K562 (cell line): ENCODE data around the gene DYNLL1. TPM values are rescaled to one million over a fixed set of nuclear protein-coding genes. Genes with fewer than 3 reads are reported as not detected.

Experiments used
- CBX3 ChIP-seq, 2 experiments: IDR thresholded peaks; 1 replicate in 1 of 2; 2 replicates in 1 of 2; pipeline ENCODE4 v1.6.1; 2012; ENCODE audit warnings: inconsistent platforms in 2 of 2, low read length in 2 of 2, borderline replicate concordance in 1 of 2, control low read depth in 1 of 2
- CC2D1A ChIP-seq: fragments of 450-650 bp; IDR thresholded peaks from 2 replicates; pipeline ENCODE4 v1.6.1; 2017; ENCODE audit warnings: mild to moderate bottlenecking
- ID3 ChIP-seq, 2 experiments: fragments of 250-450 bp in 1 of 2; fragments of 450-650 bp in 1 of 2; sonication (Bioruptor Pico) in 1 of 2; IDR thresholded peaks; 2 replicates each; pipeline versions ENCODE4 v1.6.1 to v1.8.0; 2016 to 2021; ENCODE audit warnings: mild to moderate bottlenecking in 2 of 2, moderate library complexity in 2 of 2, missing compliant biosample characterization in 1 of 2, missing genetic modification characterization in 1 of 2
- LCOR ChIP-seq: sonication (generic); formaldehyde crosslinking; IDR thresholded peaks from 2 replicates; pipeline ENCODE4 v1.8.0; 2022; ENCODE audit warnings: mild to moderate bottlenecking, missing genetic modification reagents
- NFIC ChIP-seq: fragments of 450-650 bp; IDR thresholded peaks from 2 replicates; pipeline ENCODE4 v1.6.1; 2017; ENCODE audit warnings: mild to moderate bottlenecking, inconsistent platforms
- NFRKB ChIP-seq: fragments of 450-650 bp; IDR thresholded peaks from 2 replicates; pipeline ENCODE4 v1.6.1; 2016; ENCODE audit warnings: low read depth
- NR4A1 ChIP-seq, 2 experiments: fragments of 250-450 bp in 1 of 2; fragments of 450-650 bp in 1 of 2; sonication (Bioruptor Pico) in 1 of 2; IDR thresholded peaks; 2 replicates each; pipeline versions ENCODE4 v1.4.0 to v1.6.1; 2016 to 2020; ENCODE audit warnings: mild to moderate bottlenecking in 2 of 2, missing compliant biosample characterization in 1 of 2, missing genetic modification characterization in 1 of 2, moderate library complexity in 1 of 2
- PHB2 ChIP-seq: fragments of 450-650 bp; IDR thresholded peaks from 2 replicates; pipeline ENCODE4 v1.6.1; 2017; ENCODE audit warnings: low read depth
- RAD21 ChIP-seq, 2 experiments: fragments of 250-450 bp in 1 of 2; fragments of 450-650 bp in 1 of 2; sonication (Bioruptor Pico) in 1 of 2; formaldehyde crosslinking in 1 of 2; IDR thresholded peaks in 1 of 2; conservative IDR thresholded peaks in 1 of 2; 2 replicates each; pipeline versions ENCODE4 v1.4.0 to v1.8.0; 2020 to 2022; ENCODE audit warnings: mild to moderate bottlenecking in 2 of 2, moderate library complexity in 1 of 2
- RCOR1 ChIP-seq, 2 experiments: IDR thresholded peaks; 2 replicates each; pipeline ENCODE4 v1.6.1; 2012; ENCODE audit warnings: low read depth in 2 of 2, low read length in 2 of 2, borderline replicate concordance in 1 of 2, improper control_type of control experiment in 1 of 2
- ZBED1 ChIP-seq: IDR thresholded peaks from 2 replicates; pipeline ENCODE4 v1.6.1; 2014
- ZBTB1 ChIP-seq: sonication (generic); formaldehyde crosslinking; IDR thresholded peaks from 2 replicates; pipeline ENCODE4 v1.8.1; 2023; ENCODE audit warnings: missing genetic modification reagents, low read depth, mild to moderate bottlenecking, borderline replicate concordance
- ZBTB11 ChIP-seq, 3 experiments: fragments of 200-800 bp in 1 of 3; fragments of 250-450 bp in 1 of 3; fragments of 450-650 bp in 1 of 3; sonication (Bioruptor Pico) in 1 of 3; sonication (Bioruptor generic) in 1 of 3; formaldehyde crosslinking in 1 of 3; IDR thresholded peaks; 2 replicates each; pipeline versions ENCODE4 v1.6.1 to v1.8.0; 2016 to 2022; ENCODE audit warnings: mild to moderate bottlenecking in 2 of 3, missing genetic modification characterization in 2 of 3, missing compliant biosample characterization in 1 of 3, moderate library complexity in 1 of 3
- ZFP1 ChIP-seq: fragments of 450-650 bp; formaldehyde crosslinking; IDR thresholded peaks from 2 replicates; pipeline ENCODE4 v1.4.0; 2020; ENCODE audit warnings: mild to moderate bottlenecking, mixed read lengths
- ZKSCAN8 ChIP-seq: fragments of 200-800 bp; sonication (Bioruptor generic); IDR thresholded peaks from 2 replicates; pipeline ENCODE4 v1.6.1; 2016; ENCODE audit warnings: missing genetic modification characterization, missing compliant biosample characterization
- ZNF57 ChIP-seq: fragments of 450-650 bp; formaldehyde crosslinking; IDR thresholded peaks from 2 replicates; pipeline ENCODE4 v1.4.0; 2020; ENCODE audit warnings: mild to moderate bottlenecking, moderate library complexity
- ZNF584 ChIP-seq: fragments of 200-800 bp; sonication (Bioruptor generic); IDR thresholded peaks from 2 replicates; pipeline ENCODE4 v1.6.1; 2016; ENCODE audit warnings: low read depth, mild to moderate bottlenecking, missing genetic modification characterization, missing compliant biosample characterization
- polyA plus RNA-seq, 8 experiments: library from polyadenylated mRNA; depleted of rRNA in 4 of 8; stranded (reverse) in 5 of 8; unstranded in 3 of 8; fragments of >200 nt; fragmentation: Nextera tagmentation in 2 of 8; fragmentation: Illumina TruSeq in 1 of 8; extraction: Ambion mirVana in 2 of 8; extraction: Trizol in 1 of 8; gene quantifications; 2 replicates each; pipeline versions ENCODE4 v1.2.1 to v1.2.3, GENCODE V29; 2011 to 2014; ENCODE audit warnings: inconsistent platforms in 1 of 8, missing spikeins in 1 of 8
- total RNA-seq, 7 experiments: library from RNA; depleted of rRNA in 6 of 7; stranded (reverse); fragments of >200 nt in 6 of 7; fragmentation: Illumina TruSeq in 2 of 7; extraction: Trizol in 2 of 7; gene quantifications; 2 replicates each; pipeline versions ENCODE4 v1.2.1 to v1.2.3, GENCODE V29; 2011 to 2021; ENCODE audit warnings: low replicate concordance in 1 of 7
- TF ChIP-seq, protein P1 (sequence below): fragments of 250-450 bp; sonication (Bioruptor Pico); IDR thresholded peaks from 2 replicates; pipeline ENCODE4 v1.4.0; 2020; ENCODE audit warnings: mild to moderate bottlenecking, moderate library complexity
- TF ChIP-seq, protein P2 (sequence below): fragments of 450-650 bp; conservative IDR thresholded peaks from 2 replicates; pipeline ENCODE4 v1.6.1; 2016; ENCODE audit warnings: missing genetic modification characterization, low read depth, mild to moderate bottlenecking, missing compliant biosample characterization, moderate library complexity

The DYNLL1 gene
- total and polyA plus RNA-seq, 9 of the 15 experiments (the other 6 are each of a cell fraction or from before 2014, with no cell fraction given) = 303 to 1,112 (median 468) TPM

- TF ChIP-seq ID3 (CRISPR knock-in tag; IDR thresholded peaks at IDR 0.05) = no peak
- peak; percentile 96 for TF ChIP-seq ID3 (tag; IDR thresholded peaks at IDR 0.05)
- no peak for TF ChIP-seq NFRKB
- TF ChIP-seq PHB2 = peak; percentile 93
- peak; percentile 90; the same call in 1 of the 2 replicates for TF ChIP-seq ZNF584
- peak; percentile 97 for TF ChIP-seq LCOR (CRISPR knock-in tag)
- peak; percentile 92 to 98 for TF ChIP-seq RCOR1 (IDR thresholded peaks at IDR 0.05; ENCODE audit: borderline replicate concordance in 1 of 2, low read depth in 2 of 2, low read length in 2 of 2)
- peak; percentile 83 for TF ChIP-seq ZKSCAN8
- TF ChIP-seq ZBED1 = 0 out of 2 replicates have a peak, but pooled peaks have one; percentile 0
- TF ChIP-seq NFIC = peak; percentile 94
- TF ChIP-seq ZNF57 (CRISPR knock-in tag) = no peak
- TF ChIP-seq CBX3 (IDR thresholded peaks at IDR 0.05; ENCODE audit: borderline replicate concordance in 1 of 2, low read length in 2 of 2) = peak in 1 of 2 experiments; percentile 37; a peak in 1 of 3 replicates
- TF ChIP-seq CC2D1A = peak; percentile 96
- peak in 1 of 3 experiments; percentile 83; a peak in 2 of 6 replicates for TF ChIP-seq ZBTB11 (CRISPR knock-in tag; IDR thresholded peaks at IDR 0.05)
- no peak for TF ChIP-seq ZBTB1 (CRISPR knock-in tag)
- TF ChIP-seq RAD21 (CRISPR knock-in tag; conservative IDR thresholded peaks at IDR 0.05 in 1 of 2, IDR thresholded peaks at IDR 0.05 in 1 of 2) = 0 out of 4 replicates have a peak, but pooled peaks of 1 of the 2 experiments have one; percentile 8
- no peak for TF ChIP-seq NR4A1 (CRISPR knock-in tag; IDR thresholded peaks at IDR 0.05)
- peak; percentile 74; the same call in 1 of the 2 replicates for TF ChIP-seq NR4A1 (tag; IDR thresholded peaks at IDR 0.05)
- TF ChIP-seq ZFP1 (CRISPR knock-in tag) = no peak
- TF ChIP-seq, protein P1, sequence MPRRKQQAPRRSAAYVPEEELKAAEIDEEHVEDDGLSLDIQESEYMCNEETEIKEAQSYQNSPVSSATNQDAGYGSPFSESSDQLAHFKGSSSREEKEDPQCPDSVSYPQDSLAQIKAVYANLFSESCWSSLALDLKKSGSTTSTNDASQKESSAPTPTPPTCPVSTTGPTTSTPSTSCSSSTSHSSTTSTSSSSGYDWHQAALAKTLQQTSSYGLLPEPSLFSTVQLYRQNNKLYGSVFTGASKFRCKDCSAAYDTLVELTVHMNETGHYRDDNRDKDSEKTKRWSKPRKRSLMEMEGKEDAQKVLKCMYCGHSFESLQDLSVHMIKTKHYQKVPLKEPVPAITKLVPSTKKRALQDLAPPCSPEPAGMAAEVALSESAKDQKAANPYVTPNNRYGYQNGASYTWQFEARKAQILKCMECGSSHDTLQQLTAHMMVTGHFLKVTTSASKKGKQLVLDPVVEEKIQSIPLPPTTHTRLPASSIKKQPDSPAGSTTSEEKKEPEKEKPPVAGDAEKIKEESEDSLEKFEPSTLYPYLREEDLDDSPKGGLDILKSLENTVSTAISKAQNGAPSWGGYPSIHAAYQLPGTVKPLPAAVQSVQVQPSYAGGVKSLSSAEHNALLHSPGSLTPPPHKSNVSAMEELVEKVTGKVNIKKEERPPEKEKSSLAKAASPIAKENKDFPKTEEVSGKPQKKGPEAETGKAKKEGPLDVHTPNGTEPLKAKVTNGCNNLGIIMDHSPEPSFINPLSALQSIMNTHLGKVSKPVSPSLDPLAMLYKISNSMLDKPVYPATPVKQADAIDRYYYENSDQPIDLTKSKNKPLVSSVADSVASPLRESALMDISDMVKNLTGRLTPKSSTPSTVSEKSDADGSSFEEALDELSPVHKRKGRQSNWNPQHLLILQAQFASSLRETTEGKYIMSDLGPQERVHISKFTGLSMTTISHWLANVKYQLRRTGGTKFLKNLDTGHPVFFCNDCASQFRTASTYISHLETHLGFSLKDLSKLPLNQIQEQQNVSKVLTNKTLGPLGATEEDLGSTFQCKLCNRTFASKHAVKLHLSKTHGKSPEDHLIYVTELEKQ (CRISPR knock-in tag) = no peak
- TF ChIP-seq, protein P2, sequence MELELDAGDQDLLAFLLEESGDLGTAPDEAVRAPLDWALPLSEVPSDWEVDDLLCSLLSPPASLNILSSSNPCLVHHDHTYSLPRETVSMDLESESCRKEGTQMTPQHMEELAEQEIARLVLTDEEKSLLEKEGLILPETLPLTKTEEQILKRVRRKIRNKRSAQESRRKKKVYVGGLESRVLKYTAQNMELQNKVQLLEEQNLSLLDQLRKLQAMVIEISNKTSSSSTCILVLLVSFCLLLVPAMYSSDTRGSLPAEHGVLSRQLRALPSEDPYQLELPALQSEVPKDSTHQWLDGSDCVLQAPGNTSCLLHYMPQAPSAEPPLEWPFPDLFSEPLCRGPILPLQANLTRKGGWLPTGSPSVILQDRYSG (tag) = 0 out of 2 replicates have a peak, but pooled peaks have one; percentile 39
These were observed 44.5 kb downstream of the DYNLL1 start (continued) for GRCh38 chr12:120540445-120540844.
